Measurements from ENCODE around the gene ATG10. TPM values are rescaled to one million over a fixed set of nuclear protein-coding genes. Genes with fewer than 3 reads are reported as not detected.

Gene ATG10
- polyA plus RNA-seq, 1 of the 3 experiments (the other 2 are of a cell fraction): 3.2 TPM

GRCh38 chr5:82142217-82142841, 170.5 kb downstream of the ATG10 start:
- H3K9me3 ChIP-seq: 0 out of 2 replicates have a peak, but pooled peaks cover 10% of the 10 kb centered on the region
- H3K79me2 ChIP-seq (ENCODE audit: insufficient read depth): no peaks in the 10 kb centered on the region
- no peak overlapping the region for H3K9ac ChIP-seq
- no peaks in the 10 kb centered on the region for H3F3A ChIP-seq (replicated peaks; ENCODE audit: insufficient read depth)
- no peak overlapping the region for H3K4me2 ChIP-seq
- no peak for DNase-seq
- 0 out of 2 replicates have a peak, but pooled peaks cover 4% of the 10 kb centered on the region for H3K9me2 ChIP-seq
- no peak overlapping the region for H2AFZ ChIP-seq (ENCODE audit: low read depth)
- POLR2A ChIA-PET: no interaction called here
- 97% methylated on average over 5 of the region's 5 CpGs for WGBS (ENCODE audit: low lambda C conversion rate)
- no peak for TF ChIP-seq RFX5 (IDR thresholded peaks at IDR 0.05; ENCODE audit: low read length)
- TF ChIP-seq FOXJ3 (CRISPR knock-in tag; IDR thresholded peaks at IDR 0.05): no peak
- TF ChIP-seq MEF2A (IDR thresholded peaks at IDR 0.05; ENCODE audit: borderline replicate concordance, low read depth): no peak
- TF ChIP-seq RXRA (IDR thresholded peaks at IDR 0.05; ENCODE audit: borderline replicate concordance, low read depth): no peak
- TF ChIP-seq PBX3 (IDR thresholded peaks at IDR 0.05): no peak
- no peak for TF ChIP-seq RCOR1 (IDR thresholded peaks at IDR 0.05; ENCODE audit: low read length)
- no peak for TF ChIP-seq IRF3 (IDR thresholded peaks at IDR 0.05; ENCODE audit: low read depth, low read length)
- TF ChIP-seq EP300 (IDR thresholded peaks at IDR 0.05; ENCODE audit: borderline replicate concordance in 1 of 2, low read depth in 1 of 2, low read length in 1 of 2): no peak
- no peak for TF ChIP-seq NRF1 (IDR thresholded peaks at IDR 0.05; ENCODE audit: low read depth, low read length)
- no peak for TF ChIP-seq EZH2phosphoT487 (IDR thresholded peaks at IDR 0.05; ENCODE audit: borderline replicate concordance, low read depth)
- no peak for TF ChIP-seq FOXM1 (IDR thresholded peaks at IDR 0.05; ENCODE audit: low read depth)
- TF ChIP-seq FOSL2 (IDR thresholded peaks at IDR 0.05; ENCODE audit: borderline replicate concordance, low read depth): no peak
- no peak for TF ChIP-seq RAD21 (IDR thresholded peaks at IDR 0.05; ENCODE audit: low read length)
- no peak for TF ChIP-seq CHD2 (IDR thresholded peaks at IDR 0.05; ENCODE audit: low read length, partially characterized antibody)
- no peak for TF ChIP-seq NFIC (IDR thresholded peaks at IDR 0.05; ENCODE audit: borderline replicate concordance)
- no peak for TF ChIP-seq USF2 (IDR thresholded peaks at IDR 0.05; ENCODE audit: borderline replicate concordance, low read depth, low read length)
- TF ChIP-seq TAF1 (IDR thresholded peaks at IDR 0.05; ENCODE audit: borderline replicate concordance, low read depth, low read length): no peak
- no peak for TF ChIP-seq MXI1 (IDR thresholded peaks at IDR 0.05; ENCODE audit: low read depth, low read length)
- TF ChIP-seq YY1 (IDR thresholded peaks at IDR 0.05; ENCODE audit: low read depth): no peak
- no peak for TF ChIP-seq JUND (IDR thresholded peaks at IDR 0.05)
- CTCF ChIA-PET: interaction anchor here (1.0 kb wide), 1 partner anchor 46 kb away, joined by 3 read pairs; no protein-coding TSS in a partner anchor
- no peak overlapping the region for H3K4me3 ChIP-seq (ENCODE audit: low read depth in 2 of 2, low read length in 1 of 2)
- H3K27me3 ChIP-seq (ENCODE audit: insufficient read depth): no peaks in the 10 kb centered on the region
- no peak overlapping the region for H3K27ac ChIP-seq (ENCODE audit: low read depth in 2 of 2, low read length in 1 of 2)
- H3K4me1 ChIP-seq (ENCODE audit: control insufficient read depth in 1 of 2, insufficient read depth in 2 of 2, low read depth in 1 of 2, low read length in 1 of 2): no peaks in the 10 kb centered on the region
- H4K20me1 ChIP-seq (ENCODE audit: insufficient read depth): no peaks in the 10 kb centered on the region
- H3K36me3 ChIP-seq (replicated peaks in 1 of 2; ENCODE audit: control insufficient read depth in 1 of 2, insufficient read depth in 2 of 2, low read length in 1 of 2): no peaks in the 10 kb centered on the region
